HEK293 (cell line): Measurements from ENCODE around the gene DDX47.
A peak's percentile ranks its signal among the peaks of the same experiment; 100 is the strongest.

ENCODE experiments used
- HOXC10 ChIP-seq: sonication (generic); formaldehyde crosslinking; IDR thresholded peaks from 2 replicates; pipeline ENCODE4 v1.8.1; 2023; ENCODE audit warnings: mild to moderate bottlenecking, missing genetic modification reagents
- REST ChIP-seq: fragments of 450-650 bp; formaldehyde crosslinking; IDR thresholded peaks from 2 replicates; pipeline ENCODE4 v1.5.1; 2016; ENCODE audit warnings: missing biosample characterization, missing genetic modification characterization
- SP3 ChIP-seq: fragments of 450-650 bp; formaldehyde crosslinking; IDR thresholded peaks from 2 replicates; pipeline ENCODE4 v1.5.1; 2016; ENCODE audit warnings: missing biosample characterization, missing genetic modification characterization
- TRIM28 ChIP-seq: IDR thresholded peaks from 2 replicates; pipeline ENCODE4 v1.6.1; 2011; ENCODE audit warnings: low read length, control low read depth, borderline replicate concordance
- YY2 ChIP-seq: fragments of 450-650 bp; formaldehyde crosslinking; IDR thresholded peaks from 2 replicates; pipeline ENCODE4 v1.5.1; 2016; ENCODE audit warnings: missing biosample characterization, missing genetic modification characterization
- ZBTB17 ChIP-seq: fragments of 450-650 bp; formaldehyde crosslinking; IDR thresholded peaks from 2 replicates; pipeline ENCODE4 v1.5.1; 2016; ENCODE audit warnings: missing biosample characterization, missing genetic modification characterization
- ZBTB20 ChIP-seq: fragments of 450-650 bp; formaldehyde crosslinking; IDR thresholded peaks from 2 replicates; pipeline ENCODE4 v1.5.1; 2016; ENCODE audit warnings: missing biosample characterization, missing genetic modification characterization
- ZBTB7A ChIP-seq: fragments of 450-650 bp; formaldehyde crosslinking; IDR thresholded peaks from 2 replicates; pipeline ENCODE4 v1.5.1; 2016; ENCODE audit warnings: low read depth, missing biosample characterization, missing genetic modification characterization
- ZNF112 ChIP-seq: fragments of 450-650 bp; formaldehyde crosslinking; IDR thresholded peaks from 2 replicates; pipeline ENCODE4 v1.5.0; 2017; ENCODE audit warnings: missing biosample characterization, missing genetic modification characterization
- ZNF121 ChIP-seq: fragments of 450-650 bp; formaldehyde crosslinking; IDR thresholded peaks from 2 replicates; pipeline ENCODE4 v1.5.1; 2016; ENCODE audit warnings: missing biosample characterization, missing genetic modification characterization
- ZNF132 ChIP-seq: fragments of 450-650 bp; formaldehyde crosslinking; IDR thresholded peaks from 2 replicates; pipeline ENCODE4 v1.5.1; 2017; ENCODE audit warnings: missing biosample characterization, missing genetic modification characterization, borderline replicate concordance
- ZNF140 ChIP-seq: fragments of 450-650 bp; formaldehyde crosslinking; IDR thresholded peaks from 2 replicates; pipeline ENCODE4 v1.5.1; 2016; ENCODE audit warnings: missing biosample characterization, missing genetic modification characterization
- ZNF157 ChIP-seq: fragments of 450-650 bp; formaldehyde crosslinking; IDR thresholded peaks from 2 replicates; pipeline ENCODE4 v1.5.1; 2016; ENCODE audit warnings: missing biosample characterization, missing genetic modification characterization
- ZNF169 ChIP-seq: fragments of 450-650 bp; formaldehyde crosslinking; IDR thresholded peaks from 2 replicates; pipeline ENCODE4 v1.5.1; 2016; ENCODE audit warnings: missing biosample characterization, missing genetic modification characterization
- ZNF274 ChIP-seq, 2 experiments: fragments of 200-500 bp in 1 of 2; fragments of 450-650 bp in 1 of 2; sonication (Bioruptor generic) in 1 of 2; formaldehyde crosslinking in 1 of 2; IDR thresholded peaks; 2 replicates each; pipeline versions ENCODE4 v1.5.1 to v1.6.1; 2014 to 2016; ENCODE audit warnings: borderline replicate concordance in 1 of 2, inconsistent platforms in 1 of 2, low read length in 1 of 2, missing biosample characterization in 1 of 2, missing genetic modification characterization in 1 of 2
- ZNF341 ChIP-seq: fragments of 450-650 bp; formaldehyde crosslinking; IDR thresholded peaks from 2 replicates; pipeline ENCODE4; 2016; ENCODE audit warnings: low read depth, missing biosample characterization, missing genetic modification characterization
- ZNF354C ChIP-seq: fragments of 450-650 bp; formaldehyde crosslinking; IDR thresholded peaks from 2 replicates; pipeline ENCODE4 v1.5.1; 2016; ENCODE audit warnings: missing biosample characterization, missing genetic modification characterization, low read depth, borderline replicate concordance
- ZNF366 ChIP-seq: fragments of 450-650 bp; formaldehyde crosslinking; conservative IDR thresholded peaks from 2 replicates; pipeline ENCODE4 v1.5.1; 2016; ENCODE audit warnings: missing biosample characterization, missing genetic modification characterization
- ZNF426 ChIP-seq: fragments of 450-650 bp; formaldehyde crosslinking; IDR thresholded peaks from 2 replicates; pipeline ENCODE4 v1.5.1; 2017; ENCODE audit warnings: missing biosample characterization, missing genetic modification characterization, mild to moderate bottlenecking, inconsistent platforms, moderate library complexity
- ZNF48 ChIP-seq: fragments of 450-650 bp; formaldehyde crosslinking; IDR thresholded peaks from 2 replicates; pipeline ENCODE4 v1.5.1; 2016; ENCODE audit warnings: missing biosample characterization, missing genetic modification characterization
- ZNF514 ChIP-seq: fragments of 450-650 bp; formaldehyde crosslinking; IDR thresholded peaks from 2 replicates; pipeline ENCODE4 v1.5.1; 2016; ENCODE audit warnings: missing biosample characterization, missing genetic modification characterization
- ZNF549 ChIP-seq: fragments of 450-650 bp; IDR thresholded peaks from 2 replicates; pipeline ENCODE4 v1.5.1; 2018; ENCODE audit warnings: missing biosample characterization, missing genetic modification characterization, mild to moderate bottlenecking, inconsistent platforms, moderate library complexity
- ZNF571 ChIP-seq: fragments of 450-650 bp; formaldehyde crosslinking; IDR thresholded peaks from 2 replicates; pipeline ENCODE4 v1.5.0; 2017; ENCODE audit warnings: missing biosample characterization, missing genetic modification characterization
- ZNF600 ChIP-seq: fragments of 450-650 bp; formaldehyde crosslinking; IDR thresholded peaks from 2 replicates; pipeline ENCODE4 v1.5.1; 2016; ENCODE audit warnings: missing biosample characterization, missing genetic modification characterization
- ZNF629 ChIP-seq: fragments of 450-650 bp; formaldehyde crosslinking; IDR thresholded peaks from 2 replicates; pipeline ENCODE4 v1.5.1; 2017; ENCODE audit warnings: missing biosample characterization, missing genetic modification characterization
- ZNF776 ChIP-seq: fragments of 450-650 bp; formaldehyde crosslinking; IDR thresholded peaks from 2 replicates; pipeline ENCODE4 v1.5.0; 2017; ENCODE audit warnings: missing biosample characterization, missing genetic modification characterization, borderline replicate concordance
- ZNF830 ChIP-seq: fragments of 450-650 bp; IDR thresholded peaks from 2 replicates; pipeline ENCODE4 v1.5.0; 2018; ENCODE audit warnings: missing biosample characterization, missing genetic modification characterization, low read depth, mild to moderate bottlenecking, moderate library complexity
- ZSCAN30 ChIP-seq: fragments of 450-650 bp; IDR thresholded peaks from 2 replicates; pipeline ENCODE4 v1.5.1; 2018; ENCODE audit warnings: missing biosample characterization, mild to moderate bottlenecking, missing genetic modification characterization, moderate library complexity
- TF ChIP-seq, protein P1 (sequence below): fragments of 450-650 bp; formaldehyde crosslinking; optimal IDR thresholded peaks from 2 replicates; pipeline ENCODE3; 2016; ENCODE audit warnings: missing biosample characterization, mild to moderate bottlenecking, missing genetic modification characterization
- TF ChIP-seq, protein P2 (sequence below): fragments of 450-650 bp; IDR thresholded peaks from 2 replicates; pipeline ENCODE4 v1.5.1; 2018; ENCODE audit warnings: missing biosample characterization, mild to moderate bottlenecking, missing genetic modification characterization
- TF ChIP-seq, protein P3 (sequence below): fragments of 450-650 bp; formaldehyde crosslinking; IDR thresholded peaks from 2 replicates; pipeline ENCODE4 v1.5.1; 2016; ENCODE audit warnings: missing biosample characterization, missing genetic modification characterization
- TF ChIP-seq, protein P4 (sequence below): fragments of 450-650 bp; formaldehyde crosslinking; IDR thresholded peaks from 2 replicates; pipeline ENCODE4 v1.5.1; 2016; ENCODE audit warnings: missing biosample characterization, missing genetic modification characterization

The DDX47 gene

GRCh38 chr12:12779529-12779928, 33.6 kb upstream of the DDX47 start (continued):
- TF ChIP-seq ZNF112 (tag by site-specific recombination) (no peak), ZNF132 (tag by site-specific recombination) (no peak), ZNF571 (no peak), ZBTB7A (tag by site-specific recombination) (0 out of 2 replicates have a peak, but pooled peaks have one; percentile 19), SP3 (no peak), ZNF140 (tag by site-specific recombination) (no peak), ZNF629 (tag by site-specific recombination) (peak; percentile 82), ZNF274 (IDR thresholded peaks at IDR 0.05; ENCODE audit: low read length) (no peak), ZNF274 (tag by site-specific recombination; IDR thresholded peaks at IDR 0.05; ENCODE audit: borderline replicate concordance) (no peak), ZBTB20 (tag by site-specific recombination) (no peak), ZNF549 (tag by site-specific recombination) (no peak), ZNF354C (tag by site-specific recombination) (no peak), ZNF169 (tag by site-specific recombination) (no peak), ZNF514 (tag by site-specific recombination) (no peak), ZNF121 (tag by site-specific recombination) (no peak), TRIM28 (no peak; the same call in 1 of the 2 replicates), ZNF157 (no peak), ZNF341 (tag by site-specific recombination) (no peak), ZNF366 (tag by site-specific recombination) (peak; percentile 90), ZNF426 (tag by site-specific recombination) (no peak), ZNF830 (tag by site-specific recombination) (no peak), ZNF776 (no peak), ZSCAN30 (tag by site-specific recombination) (peak; percentile 77; the same call in 1 of the 2 replicates), ZBTB17 (tag by site-specific recombination) (peak; percentile 81), HOXC10 (CRISPR knock-in tag) (no peak), ZNF600 (no peak), REST (tag by site-specific recombination) (no peak), ZNF48 (tag by site-specific recombination) (no peak), YY2 (no peak)
- TF ChIP-seq, protein P1, sequence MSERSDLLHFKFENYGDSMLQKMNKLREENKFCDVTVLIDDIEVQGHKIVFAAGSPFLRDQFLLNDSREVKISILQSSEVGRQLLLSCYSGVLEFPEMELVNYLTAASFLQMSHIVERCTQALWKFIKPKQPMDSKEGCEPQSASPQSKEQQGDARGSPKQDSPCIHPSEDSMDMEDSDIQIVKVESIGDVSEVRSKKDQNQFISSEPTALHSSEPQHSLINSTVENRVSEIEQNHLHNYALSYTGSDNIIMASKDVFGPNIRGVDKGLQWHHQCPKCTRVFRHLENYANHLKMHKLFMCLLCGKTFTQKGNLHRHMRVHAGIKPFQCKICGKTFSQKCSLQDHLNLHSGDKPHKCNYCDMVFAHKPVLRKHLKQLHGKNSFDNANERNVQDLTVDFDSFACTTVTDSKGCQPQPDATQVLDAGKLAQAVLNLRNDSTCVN (tag by site-specific recombination), result no peak
- TF ChIP-seq, protein P2, sequence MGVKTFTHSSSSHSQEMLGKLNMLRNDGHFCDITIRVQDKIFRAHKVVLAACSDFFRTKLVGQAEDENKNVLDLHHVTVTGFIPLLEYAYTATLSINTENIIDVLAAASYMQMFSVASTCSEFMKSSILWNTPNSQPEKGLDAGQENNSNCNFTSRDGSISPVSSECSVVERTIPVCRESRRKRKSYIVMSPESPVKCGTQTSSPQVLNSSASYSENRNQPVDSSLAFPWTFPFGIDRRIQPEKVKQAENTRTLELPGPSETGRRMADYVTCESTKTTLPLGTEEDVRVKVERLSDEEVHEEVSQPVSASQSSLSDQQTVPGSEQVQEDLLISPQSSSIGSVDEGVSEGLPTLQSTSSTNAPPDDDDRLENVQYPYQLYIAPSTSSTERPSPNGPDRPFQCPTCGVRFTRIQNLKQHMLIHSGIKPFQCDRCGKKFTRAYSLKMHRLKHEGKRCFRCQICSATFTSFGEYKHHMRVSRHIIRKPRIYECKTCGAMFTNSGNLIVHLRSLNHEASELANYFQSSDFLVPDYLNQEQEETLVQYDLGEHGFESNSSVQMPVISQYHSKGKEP (tag by site-specific recombination), result no peak
- TF ChIP-seq, protein P3, sequence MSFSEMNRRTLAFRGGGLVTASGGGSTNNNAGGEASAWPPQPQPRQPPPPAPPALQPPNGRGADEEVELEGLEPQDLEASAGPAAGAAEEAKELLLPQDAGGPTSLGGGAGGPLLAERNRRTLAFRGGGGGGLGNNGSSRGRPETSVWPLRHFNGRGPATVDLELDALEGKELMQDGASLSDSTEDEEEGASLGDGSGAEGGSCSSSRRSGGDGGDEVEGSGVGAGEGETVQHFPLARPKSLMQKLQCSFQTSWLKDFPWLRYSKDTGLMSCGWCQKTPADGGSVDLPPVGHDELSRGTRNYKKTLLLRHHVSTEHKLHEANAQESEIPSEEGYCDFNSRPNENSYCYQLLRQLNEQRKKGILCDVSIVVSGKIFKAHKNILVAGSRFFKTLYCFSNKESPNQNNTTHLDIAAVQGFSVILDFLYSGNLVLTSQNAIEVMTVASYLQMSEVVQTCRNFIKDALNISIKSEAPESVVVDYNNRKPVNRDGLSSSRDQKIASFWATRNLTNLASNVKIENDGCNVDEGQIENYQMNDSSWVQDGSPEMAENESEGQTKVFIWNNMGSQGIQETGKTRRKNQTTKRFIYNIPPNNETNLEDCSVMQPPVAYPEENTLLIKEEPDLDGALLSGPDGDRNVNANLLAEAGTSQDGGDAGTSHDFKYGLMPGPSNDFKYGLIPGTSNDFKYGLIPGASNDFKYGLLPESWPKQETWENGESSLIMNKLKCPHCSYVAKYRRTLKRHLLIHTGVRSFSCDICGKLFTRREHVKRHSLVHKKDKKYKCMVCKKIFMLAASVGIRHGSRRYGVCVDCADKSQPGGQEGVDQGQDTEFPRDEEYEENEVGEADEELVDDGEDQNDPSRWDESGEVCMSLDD (tag by site-specific recombination), result no peak
- TF ChIP-seq, protein P4, sequence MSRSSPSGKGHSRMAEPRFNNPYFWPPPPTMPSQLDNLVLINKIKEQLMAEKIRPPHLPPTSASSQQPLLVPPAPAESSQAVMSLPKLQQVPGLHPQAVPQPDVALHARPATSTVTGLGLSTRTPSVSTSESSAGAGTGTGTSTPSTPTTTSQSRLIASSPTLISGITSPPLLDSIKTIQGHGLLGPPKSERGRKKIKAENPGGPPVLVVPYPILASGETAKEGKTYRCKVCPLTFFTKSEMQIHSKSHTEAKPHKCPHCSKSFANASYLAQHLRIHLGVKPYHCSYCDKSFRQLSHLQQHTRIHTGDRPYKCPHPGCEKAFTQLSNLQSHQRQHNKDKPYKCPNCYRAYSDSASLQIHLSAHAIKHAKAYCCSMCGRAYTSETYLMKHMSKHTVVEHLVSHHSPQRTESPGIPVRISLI, result peak; percentile 89
